ENCODE measurements around the gene FAM241B.

GRCh38 chr10:69665474-69666320 is 35.6 kb downstream of the FAM241B start:
- TF ChIP-seq CTCF (IDR thresholded peaks at IDR 0.05) (no peak), POLR2A (IDR thresholded peaks at IDR 0.05) (no peak)

All from Peyer's patch (tissue), 4 donors.